Aortic smooth muscle cell (primary cell): ENCODE measurements around the gene ALK. TPM values are rescaled to one million over a fixed set of nuclear protein-coding genes. Genes with fewer than 3 reads are reported as not detected.

Experiments used
- total RNA-seq: library from RNA; depleted of rRNA; stranded (reverse); fragments of >200 nt; gene quantifications from 2 replicates; pipeline ENCODE4 v1.2.3, GENCODE V29; 2014

The ALK gene
- total RNA-seq = 0.13 TPM in 1 of 2 replicates, not detected in the other

GRCh38 chr2:29921560-29921915 is at the start of gene ALK:
ALK (minus strand) TSS chr2:29921586; CDS start chr2:29920659, 927 bp downstream.

Other genes with a start within 250 kb of the ALK start
- 87.3 and 112 TPM in 2 replicates for gene YPEL5, start 225.4 kb upstream of the ALK start, total RNA-seq